NCI-H2107 treated with DMSO at 0.1 percent for 48 hours (cell line): Measurements from ENCODE around the gene CD2AP.
"Not testable (repeated sequence)": the region's sequence is repeated elsewhere in the genome, so short reads cannot be mapped to it uniquely, and the experiment has no call there.

Experiments
- DNase-seq: peaks from one replicate; lab custom pipeline; 2025; ENCODE audit not compliant: unreplicated experiment; lab: John Stamatoyannopoulos, UW

Gene CD2AP

GRCh38 chr6:47457370-47457769, 20.2 kb upstream of the CD2AP start:
- no peak for DNase-seq

- no peak for DNase-seq
Measured at GRCh38 chr6:47464052-47464451, 13.5 kb upstream of the CD2AP start.

- no peak for DNase-seq
Measured at GRCh38 chr6:47465117-47465516, 12.5 kb upstream of the CD2AP start.

- DNase-seq = no peak
Measured at GRCh38 chr6:47471911-47472310, 5.7 kb upstream of the CD2AP start.

- DNase-seq = no peak
Measured at GRCh38 chr6:47473791-47474346, 3.7 kb upstream of the CD2AP start.

- DNase-seq = no peak
Measured at GRCh38 chr6:47475319-47475816, 2.2 kb upstream of the CD2AP start.

- no peak for DNase-seq
Measured at GRCh38 chr6:47476781-47477496, 650 bp upstream of the CD2AP start.

GRCh38 chr6:47478233-47479139, 897 bp downstream of the CD2AP start:
- no peak for DNase-seq

- DNase-seq = no peak
Measured at GRCh38 chr6:47479140-47479508, 1.5 kb downstream of the CD2AP start.

GRCh38 chr6:47479874-47480273, 2.3 kb downstream of the CD2AP start:
- DNase-seq = no peak

GRCh38 chr6:47481213-47481612, 3.6 kb downstream of the CD2AP start:
- not testable (repeated sequence) for DNase-seq

- no peak for DNase-seq
Measured at GRCh38 chr6:47481806-47482205, 4.2 kb downstream of the CD2AP start.

- no peak for DNase-seq
Measured at GRCh38 chr6:47483516-47483852, 5.9 kb downstream of the CD2AP start.

- DNase-seq = no peak
Measured at GRCh38 chr6:47483853-47484546, 6.4 kb downstream of the CD2AP start.

- DNase-seq = no peak
Measured at GRCh38 chr6:47484616-47485015, 7.0 kb downstream of the CD2AP start.

- DNase-seq = no peak
Measured at GRCh38 chr6:47485083-47485482, 7.5 kb downstream of the CD2AP start.

- DNase-seq = no peak
Measured at GRCh38 chr6:47485491-47486135, 8.0 kb downstream of the CD2AP start.

- DNase-seq = no peak
Measured at GRCh38 chr6:47489995-47490394, 12.4 kb downstream of the CD2AP start.

- no peak for DNase-seq
Measured at GRCh38 chr6:47490676-47491075, 13.1 kb downstream of the CD2AP start.

GRCh38 chr6:47492355-47492754, 14.8 kb downstream of the CD2AP start:
- DNase-seq = no peak

- no peak for DNase-seq
Measured at GRCh38 chr6:47495207-47495606, 17.6 kb downstream of the CD2AP start.
